PC-3 (cell line): ENCODE data around the gene ESRRG. TPM values are rescaled to one million over a fixed set of nuclear protein-coding genes. Genes with fewer than 3 reads are reported as not detected.
A peak's percentile ranks its signal among the peaks of the same experiment; 100 is the strongest.

Source experiments
- ATAC-seq: fragments of 200-7000 bp; cut with Tn5 transposase; 2 replicates; pipeline ENCODE4 v1.9.1; 2020; ENCODE audit warnings: mild to moderate bottlenecking, moderate library complexity
- BruUV-seq: library from RNA; stranded (reverse); fragments of 400-500 nt; replicated peaks from 2 replicates; lab custom pipeline; 2021; lab: Mats Ljungman, UMichigan
- CTCF ChIA-PET: fragments of 300-600 bp; sonication (Branson Sonifier 250); formaldehyde crosslinking; loops from one replicate; lab custom pipeline; 2022; ENCODE audit warnings: antibody characterized with exemption; lab: Charles Lee
- POLR2A ChIA-PET: fragments of 300-600 bp; sonication (Branson Sonifier 250); formaldehyde crosslinking; loops from one replicate; lab custom pipeline; 2022; ENCODE audit warnings: antibody characterized with exemption; ENCODE audit not compliant: unreplicated experiment; lab: Charles Lee
- DNase-seq: peaks from one replicate; pipeline ENCODE4 v3.0.0-alpha.2; 2015
- H2AFZ ChIP-seq: fragments of 300-600 bp; sonication (generic); 2 replicates; pipeline ENCODE4 v1.6.0; 2016; ENCODE audit warnings: antibody characterized with exemption, low read length
- H3F3A ChIP-seq: fragments of 300-600 bp; sonication (generic); one replicate; pipeline ENCODE4 v1.6.0; 2017; ENCODE audit warnings: antibody characterized with exemption, low read length, control low read depth, mild to moderate bottlenecking; ENCODE audit not compliant: unreplicated experiment
- H3K27ac ChIP-seq: fragments of 300-600 bp; sonication (generic); 2 replicates; pipeline ENCODE4 v1.5.1; 2016; ENCODE audit warnings: mild to moderate bottlenecking, low read length
- H3K27me3 ChIP-seq: fragments of 300-600 bp; sonication (generic); 2 replicates; pipeline ENCODE4 v1.6.1; 2016; ENCODE audit warnings: low read length, mixed read lengths
- H3K36me3 ChIP-seq: fragments of 300-600 bp; sonication (generic); 2 replicates; pipeline ENCODE4 v1.6.1; 2016; ENCODE audit warnings: low read depth, mixed run types, low read length, mixed read lengths
- H3K4me1 ChIP-seq: fragments of 300-600 bp; sonication (generic); 2 replicates; pipeline ENCODE4 v1.5.1; 2016; ENCODE audit warnings: low read length; ENCODE audit not compliant: insufficient read depth
- H3K4me2 ChIP-seq: fragments of 300-600 bp; sonication (generic); 2 replicates; pipeline ENCODE4 v1.6.0; 2016; ENCODE audit warnings: low read length
- H3K4me3 ChIP-seq: fragments of 300-600 bp; sonication (generic); 2 replicates; pipeline ENCODE4 v1.5.1; 2016; ENCODE audit warnings: mild to moderate bottlenecking, low read length, mixed read lengths
- H3K79me2 ChIP-seq: fragments of 300-600 bp; sonication (generic); 2 replicates; pipeline ENCODE4 v1.6.1; 2017; ENCODE audit warnings: low read length, mixed read lengths
- H3K9ac ChIP-seq: fragments of 300-600 bp; sonication (generic); 2 replicates; pipeline ENCODE4 v1.6.0; 2016; ENCODE audit warnings: mild to moderate bottlenecking, low read length
- H3K9me2 ChIP-seq: fragments of 300-600 bp; sonication (generic); replicated peaks from 2 replicates; pipeline ENCODE4 v1.6.1; 2016; ENCODE audit warnings: mixed run types, low read length, mixed read lengths
- H3K9me3 ChIP-seq: fragments of 300-600 bp; sonication (generic); 2 replicates; pipeline ENCODE4 v1.6.1; 2016; ENCODE audit warnings: low read length, mixed read lengths
- H4K20me1 ChIP-seq: fragments of 300-600 bp; sonication (generic); 2 replicates; pipeline ENCODE4 v1.6.1; 2016; ENCODE audit warnings: low read length, mixed read lengths
- CTCF ChIP-seq: fragments of 300-600 bp; sonication (generic); conservative IDR thresholded peaks from 2 replicates; pipeline ENCODE4 v1.5.1; 2017; ENCODE audit warnings: antibody characterized with exemption, low read depth, mild to moderate bottlenecking, low read length
- EZH2 ChIP-seq: fragments of 300-600 bp; sonication (generic); IDR thresholded peaks from one replicate; pipeline ENCODE4 v1.6.1; 2017; ENCODE audit warnings: antibody characterized with exemption, mild to moderate bottlenecking, low read length; ENCODE audit not compliant: unreplicated experiment
- EZH2phosphoT487 ChIP-seq: fragments of 300-600 bp; sonication (generic); IDR thresholded peaks from 2 replicates; pipeline ENCODE4 v1.6.1; 2018; ENCODE audit warnings: mild to moderate bottlenecking, antibody characterized with exemption, low read length, borderline replicate concordance
- intact Hi-C: fragments of 100-400 bp; cut with micrococcal nuclease; formaldehyde crosslinking; loops from 2 replicates; pipeline ENCODE4 v1.9.0; 2023
- total RNA-seq: library from RNA; depleted of rRNA; stranded (reverse); fragments of >200 nt; gene quantifications from 2 replicates; pipeline ENCODE4 v1.2.3, GENCODE V29; 2014

ESRRG gene
- total RNA-seq, 1 experiment from 2014 or later: 1.7 TPM

GRCh38 chr1:216466162-216466801 is 256.9 kb downstream of the ESRRG start:
- ChIA-PET POLR2A (no interaction called here), CTCF (interaction anchor here (0.6 to 1.2 kb wide), 2 partner anchors 155 to 245 kb away, joined by 3 read pairs; no protein-coding TSS in a partner anchor)
- DNase-seq: no peak
- Histone ChIP-seq H3F3A (no peaks in the 10 kb centered on the region), H2AFZ (no peak overlapping the region), H3K36me3 (no peaks in the 10 kb centered on the region), H3K27me3 (no peaks in the 10 kb centered on the region), H3K9me3 (no peaks in the 10 kb centered on the region), H3K79me2 (no peaks in the 10 kb centered on the region), H3K4me1 (peaks cover 34% of the 10 kb centered on the region), H3K9me2 (no peaks in the 10 kb centered on the region), H3K27ac (no peak overlapping the region), H4K20me1 (no peaks in the 10 kb centered on the region), H3K4me2 (no peak overlapping the region), H3K9ac (no peak overlapping the region), H3K4me3 (no peak overlapping the region)
- no TSS peak for BruUV-seq
- TF ChIP-seq EZH2phosphoT487 (no peak), EZH2 (no peak), CTCF (no peak)
- no peak for ATAC-seq
- intact Hi-C loops: loop anchor here (10.0 kb wide), 1 partner anchor 539 kb away; no protein-coding TSS in a partner anchor

- peak; percentile 99 for DNase-seq
- intact Hi-C loops: loop anchor here (1.0 to 10.0 kb wide), 4 partner anchors 16 to 540 kb away; no protein-coding TSS in a partner anchor
These were observed 258.7 kb downstream of the ESRRG start for GRCh38 chr1:216464489-216464888.

More at GRCh38 chr1:216464489-216464888, 258.7 kb downstream of the ESRRG start:
- ATAC-seq: peak; percentile 97
- POLR2A ChIA-PET: interaction anchor here (0.6 kb wide), 3 partner anchors 51 to 226 kb away, joined by 3 to 4 read pairs (median 3); no protein-coding TSS in a partner anchor
- H2AFZ ChIP-seq: no peak overlapping the region
- H3F3A ChIP-seq: no peaks in the 10 kb centered on the region
- H3K4me1 ChIP-seq: peaks cover 43% of the 10 kb centered on the region
- H3K9ac ChIP-seq: no peak overlapping the region
- 0 out of 2 replicates have a peak overlapping the region, but pooled peaks have one; percentile 0 for H3K4me2 ChIP-seq
- H3K79me2 ChIP-seq: no peaks in the 10 kb centered on the region
- TF ChIP-seq EZH2phosphoT487 (no peak), CTCF (no peak), EZH2 (no peak)
- H3K27ac ChIP-seq: no peak overlapping the region
- H4K20me1 ChIP-seq: no peaks in the 10 kb centered on the region
- no peaks in the 10 kb centered on the region for H3K27me3 ChIP-seq
- no TSS peak for BruUV-seq
- no peak overlapping the region for H3K4me3 ChIP-seq
- no peaks in the 10 kb centered on the region for H3K9me3 ChIP-seq
- no peaks in the 10 kb centered on the region for H3K9me2 ChIP-seq
- H3K36me3 ChIP-seq: no peaks in the 10 kb centered on the region
- CTCF ChIA-PET: interaction anchor here (1.6 kb wide), 1 partner anchor 243 kb away, joined by 14 read pairs; no protein-coding TSS in a partner anchor
